H1 (cell line): ENCODE data around the gene CAMK2D. TPM values are rescaled to one million over a fixed set of nuclear protein-coding genes. Genes with fewer than 3 reads are reported as not detected.

Experiments used
- CTCF ChIA-PET: fragments of 300-600 bp; sonication (Branson Sonifier 250); formaldehyde crosslinking; loops from one replicate; lab custom pipeline; 2021; ENCODE audit not compliant: partially characterized antibody; lab: Charles Lee
- POLR2A ChIA-PET: fragments of 300-600 bp; sonication (Branson Sonifier 250); formaldehyde crosslinking; loops from one replicate; lab custom pipeline; 2021; ENCODE audit warnings: inconsistent platforms; ENCODE audit not compliant: partially characterized antibody; lab: Charles Lee
- DNase-seq, 2 experiments: peaks; one replicate each; pipeline versions ENCODE4 v3.0.0 to v3.0.0-alpha.2; 2010 to 2022; ENCODE audit warnings: low spot score in 2 of 2, low read depth in 1 of 2, mixed read lengths in 1 of 2
- FAIRE-seq: peaks from 2 replicates; lab custom pipeline; 2011; peaks lifted over from hg19 to GRCh38; lab: Jason Lieb, UNC
- H2AFZ ChIP-seq: 2 replicates; pipeline ENCODE4 v1.8.1; 2012; ENCODE audit warnings: low read length, inconsistent platforms
- H2AK5ac ChIP-seq: 2 replicates; pipeline ENCODE4 v1.6.1; 2013; ENCODE audit warnings: low read depth, low read length
- H2BK120ac ChIP-seq: replicated peaks from 2 replicates; pipeline ENCODE3; 2013; ENCODE audit warnings: low read depth, low read length, inconsistent platforms
- H2BK12ac ChIP-seq: 2 replicates; pipeline ENCODE4 v1.6.1; 2013; ENCODE audit warnings: low read depth, low read length
- H2BK15ac ChIP-seq: 2 replicates; pipeline ENCODE4 v1.6.1; 2013; ENCODE audit warnings: low read length
- H2BK20ac ChIP-seq: 2 replicates; pipeline ENCODE4 v1.6.1; 2013; ENCODE audit warnings: low read length
- H2BK5ac ChIP-seq: 2 replicates; pipeline ENCODE4 v1.6.1; 2013; ENCODE audit warnings: low read depth, low read length
- H3K14ac ChIP-seq: 2 replicates; pipeline ENCODE4 v1.6.1; 2013; ENCODE audit warnings: inconsistent platforms; ENCODE audit not compliant: insufficient read length
- H3K18ac ChIP-seq: 2 replicates; pipeline ENCODE4 v1.6.1; 2013; ENCODE audit warnings: low read length; ENCODE audit errors: extremely low read depth
- H3K23ac ChIP-seq: 2 replicates; pipeline ENCODE4 v1.6.1; 2013; ENCODE audit warnings: inconsistent platforms; ENCODE audit not compliant: insufficient read length
- H3K23me2 ChIP-seq: 2 replicates; pipeline ENCODE4 v1.6.1; 2013; ENCODE audit warnings: low read depth, low read length
- H3K27ac ChIP-seq: 2 replicates; pipeline ENCODE4 v1.6.1; 2011; ENCODE audit warnings: low read depth, low read length, inconsistent platforms
- H3K27me3 ChIP-seq, 4 experiments: replicated peaks in 1 of 4; 1 replicate in 1 of 4; 2 replicates in 3 of 4; pipeline versions ENCODE4 v1.6.1 to v1.8.1; 2011 to 2013; ENCODE audit warnings: low read length in 3 of 4, mild to moderate bottlenecking in 3 of 4, inconsistent platforms in 2 of 4, mixed read lengths in 2 of 4, moderate library complexity in 1 of 4; ENCODE audit not compliant: control insufficient read depth in 3 of 4, insufficient read depth in 3 of 4; ENCODE audit errors: extremely low read depth in 1 of 4
- H3K36me3 ChIP-seq, 4 experiments: 2 replicates each; pipeline versions ENCODE4 v1.6.1 to v1.8.1; 2011 to 2013; ENCODE audit warnings: mild to moderate bottlenecking in 4 of 4, low read length in 3 of 4, moderate library complexity in 2 of 4, control low read depth in 1 of 4, inconsistent platforms in 1 of 4; ENCODE audit not compliant: insufficient read depth in 4 of 4, control insufficient read depth in 2 of 4
- H3K4ac ChIP-seq: replicated peaks from 2 replicates; pipeline ENCODE3; 2013; ENCODE audit warnings: low read length, low read depth, mixed read lengths, inconsistent platforms; ENCODE audit not compliant: insufficient read length
- H3K4me1 ChIP-seq, 4 experiments: replicated peaks in 1 of 4; 1 replicate in 1 of 4; 2 replicates in 3 of 4; pipeline versions ENCODE4 v1.6.1 to v1.8.1; 2011 to 2013; ENCODE audit warnings: low read length in 3 of 4, inconsistent platforms in 2 of 4, mixed read lengths in 1 of 4; ENCODE audit not compliant: insufficient read depth in 4 of 4, control insufficient read depth in 3 of 4
- H3K4me2 ChIP-seq, 2 experiments: 2 replicates each; pipeline versions ENCODE4 v1.6.1 to v1.8.1; 2011 to 2013; ENCODE audit warnings: low read depth in 2 of 2, low read length in 2 of 2, control low read depth in 1 of 2, inconsistent platforms in 1 of 2, mild to moderate bottlenecking in 1 of 2; ENCODE audit not compliant: insufficient read depth in 1 of 2
- H3K4me3 ChIP-seq, 4 experiments: fragments of 200-600, 300-600 bp in 1 of 4; sonication (generic), shearing (Covaris generic), sonication (Bioruptor Twin) in 1 of 4; 2 replicates each; pipeline versions ENCODE4 v1.5.1 to v1.8.1; 2011 to 2016; ENCODE audit warnings: low read length in 4 of 4, low read depth in 3 of 4, control low read depth in 2 of 4, inconsistent platforms in 2 of 4, mild to moderate bottlenecking in 2 of 4, mixed read lengths in 1 of 4, moderate library complexity in 1 of 4; ENCODE audit not compliant: insufficient read depth in 2 of 4; ENCODE audit errors: extremely low read depth in 1 of 4
- H3K56ac ChIP-seq: replicated peaks from 2 replicates; pipeline ENCODE3; 2013; ENCODE audit warnings: low read depth, mild to moderate bottlenecking, mixed read lengths, low read length, inconsistent platforms; ENCODE audit not compliant: insufficient read length
- H3K79me1 ChIP-seq: 2 replicates; pipeline ENCODE4 v1.6.1; 2013; ENCODE audit warnings: low read depth, low read length, control low read depth
- H3K79me2 ChIP-seq, 2 experiments: 2 replicates each; pipeline versions ENCODE4 v1.6.1 to v1.8.1; 2012 to 2013; ENCODE audit warnings: low read length in 2 of 2, mild to moderate bottlenecking in 2 of 2, inconsistent platforms in 1 of 2; ENCODE audit not compliant: insufficient read depth in 2 of 2, control insufficient read depth in 1 of 2
- H3K9ac ChIP-seq, 4 experiments: replicated peaks in 1 of 4; 1 replicate in 1 of 4; 2 replicates in 3 of 4; pipeline versions ENCODE4 v1.6.1 to v1.8.1; 2011 to 2013; ENCODE audit warnings: low read depth in 3 of 4, low read length in 3 of 4, control low read depth in 2 of 4, mild to moderate bottlenecking in 2 of 4, moderate library complexity in 2 of 4, inconsistent platforms in 1 of 4; ENCODE audit errors: extremely low read depth in 1 of 4
- H3K9me3 ChIP-seq, 2 experiments: 2 replicates each; pipeline versions ENCODE4 v1.6.1 to v1.8.1; 2012 to 2013; ENCODE audit warnings: mild to moderate bottlenecking in 2 of 2, moderate library complexity in 2 of 2, control low read depth in 1 of 2, inconsistent platforms in 1 of 2, low read depth in 1 of 2, low read length in 1 of 2, mixed read lengths in 1 of 2; ENCODE audit not compliant: insufficient read depth in 2 of 2
- H4K20me1 ChIP-seq, 2 experiments: replicated peaks in 1 of 2; 2 replicates each; pipeline versions ENCODE3 to v1.8.1; 2011 to 2013; ENCODE audit warnings: inconsistent platforms in 2 of 2, low read length in 2 of 2, mild to moderate bottlenecking in 1 of 2; ENCODE audit not compliant: insufficient read depth in 2 of 2, control insufficient read depth in 1 of 2
- H4K5ac ChIP-seq: 2 replicates; pipeline ENCODE4 v1.6.1; 2013; ENCODE audit warnings: low read length, low read depth, mixed read lengths, inconsistent platforms; ENCODE audit not compliant: insufficient read length
- H4K8ac ChIP-seq: 2 replicates; pipeline ENCODE4 v1.8.0; 2013; ENCODE audit warnings: mild to moderate bottlenecking, moderate library complexity, low read length, inconsistent platforms; ENCODE audit not compliant: insufficient read depth; ENCODE audit errors: extremely low read depth
- H4K91ac ChIP-seq: replicated peaks from 2 replicates; pipeline ENCODE3; 2013; ENCODE audit warnings: low read length, mixed read lengths, inconsistent platforms; ENCODE audit not compliant: insufficient read length
- CHD2 ChIP-seq: IDR thresholded peaks from 2 replicates; pipeline ENCODE4 v1.6.1; 2012; ENCODE audit warnings: low read length, improper control_type of control experiment
- EZH2 ChIP-seq: fragments of 200-600 bp; sonication (generic); IDR thresholded peaks from 2 replicates; pipeline ENCODE4 v1.7.1; 2012; ENCODE audit warnings: low read depth, mild to moderate bottlenecking, moderate library complexity, low read length, inconsistent platforms; ENCODE audit not compliant: severe bottlenecking
- POU5F1 ChIP-seq: IDR thresholded peaks from 2 replicates; pipeline ENCODE4 v1.6.1; 2011; ENCODE audit warnings: low read depth, mild to moderate bottlenecking, low read length, moderate library complexity
- SIX5 ChIP-seq: IDR thresholded peaks from 2 replicates; pipeline ENCODE4 v1.6.1; 2011; ENCODE audit warnings: mild to moderate bottlenecking, low read depth, low read length
- WGBS, 2 experiments: shearing (Covaris generic) in 1 of 2; methylation state at CpG; one replicate each; pipeline versions ENCODE4 v1.1.6 to v1.1.7; 2013 to 2015; ENCODE audit warnings: low lambda C conversion rate in 2 of 2, mixed read lengths in 2 of 2, inconsistent platforms in 1 of 2, low coverage in 1 of 2, missing lambda C conversion rate in 1 of 2; ENCODE audit not compliant: insufficient replicate concordance in 2 of 2, insufficient coverage in 1 of 2, insufficient read length in 1 of 2; ENCODE audit errors: extremely low coverage in 1 of 2, missing lambda C conversion rate in 1 of 2; 5-methylcytosine and 5-hydroxymethylcytosine counted together
- polyA plus RNA-seq, 7 experiments: library from polyadenylated mRNA; depleted of rRNA in 3 of 7; stranded (reverse) in 5 of 7; unstranded in 2 of 7; fragments of >200 nt in 5 of 7; fragments of 200-250 nt in 2 of 7; gene quantifications; 1 replicate in 5 of 7; 2 replicates in 1 of 7; 4 replicates in 1 of 7; pipeline versions ENCODE4 v1.2.1 to v1.2.3, GENCODE V29; 2011 to 2013; ENCODE audit warnings: missing spikeins in 2 of 7, mixed read lengths in 2 of 7
- total RNA-seq: library from RNA; stranded (reverse); fragmentation: NEBNext Ultra II Directional; extraction: Animal tissue kit (Norgen Biotek cat#: 25700); gene quantifications from 2 replicates; pipeline ENCODE4 v1.2.1, GENCODE V29; 2021

Gene CAMK2D
- total and polyA plus RNA-seq, 2 of the 8 experiments (the other 6 are each of a cell fraction or from before 2014, with no cell fraction given), result 3.2 to 7.0 TPM

GRCh38 chr4:113603911-113604310 is 157.6 kb downstream of the CAMK2D start:
- Histone ChIP-seq H4K5ac (no peak overlapping the region), H3K27ac (no peak overlapping the region), H3K23ac (no peak overlapping the region), H2AK5ac (no peak overlapping the region), H3K27me3 (no peaks in the 10 kb centered on the region), H3K23me2 (no peaks in the 10 kb centered on the region), H2BK12ac (no peak overlapping the region), H2BK15ac (no peak overlapping the region), H3K14ac (no peak overlapping the region), H2BK20ac (no peak overlapping the region), H3K4me1 (no peaks in the 10 kb centered on the region), H3K79me1 (no peaks in the 10 kb centered on the region), H3K9me3 (no peaks in the 10 kb centered on the region), H3K4me3 (no peak overlapping the region), H2BK120ac (no peak overlapping the region), H4K20me1 (no peaks in the 10 kb centered on the region), H3K36me3 (no peaks in the 10 kb centered on the region), H3K9ac (no peak overlapping the region), H3K4me2 (no peak overlapping the region), H2AFZ (no peak overlapping the region), H3K4ac (no peak overlapping the region), H2BK5ac (no peak overlapping the region), H3K79me2 (no peaks in the 10 kb centered on the region), H4K91ac (no peak overlapping the region), H3K56ac (no peak overlapping the region), H4K8ac (no peak overlapping the region), H3K18ac (no peak overlapping the region)
- 88% methylated on average over 1 of the region's 1 CpG; no CpG with 5 or more reads in 1 of the 2 experiments for WGBS, 2 experiments
- DNase-seq, result no peak
- TF ChIP-seq POU5F1 (no peak), CHD2 (no peak), EZH2 (no peak), SIX5 (no peak)
- POLR2A ChIA-PET, result no interaction called here
- no peak for FAIRE-seq
- CTCF ChIA-PET, result no interaction called here
